Transverse colon (tissue), 4 donors: Measurements from ENCODE around the gene KREMEN2.

ENCODE experiments used
- CTCF ChIP-seq, 5 experiments: fragments of 200-600 bp in 3 of 5; fragments of 450-650 bp in 2 of 5; sonication (generic) in 3 of 5; IDR thresholded peaks; 1 replicate in 2 of 5; 2 replicates in 3 of 5; pipeline ENCODE4 v1.5.1; 2016 to 2017; ENCODE audit warnings: antibody characterized with exemption in 5 of 5, inconsistent platforms in 3 of 5, mild to moderate bottlenecking in 2 of 5, moderate library complexity in 1 of 5
- POLR2AphosphoS5 ChIP-seq, 3 donors: sonication (generic); formaldehyde crosslinking; IDR thresholded peaks; one replicate each; pipeline ENCODE4 v1.6.1; 2016; ENCODE audit warnings: antibody characterized with exemption in 3 of 3

DNA sequence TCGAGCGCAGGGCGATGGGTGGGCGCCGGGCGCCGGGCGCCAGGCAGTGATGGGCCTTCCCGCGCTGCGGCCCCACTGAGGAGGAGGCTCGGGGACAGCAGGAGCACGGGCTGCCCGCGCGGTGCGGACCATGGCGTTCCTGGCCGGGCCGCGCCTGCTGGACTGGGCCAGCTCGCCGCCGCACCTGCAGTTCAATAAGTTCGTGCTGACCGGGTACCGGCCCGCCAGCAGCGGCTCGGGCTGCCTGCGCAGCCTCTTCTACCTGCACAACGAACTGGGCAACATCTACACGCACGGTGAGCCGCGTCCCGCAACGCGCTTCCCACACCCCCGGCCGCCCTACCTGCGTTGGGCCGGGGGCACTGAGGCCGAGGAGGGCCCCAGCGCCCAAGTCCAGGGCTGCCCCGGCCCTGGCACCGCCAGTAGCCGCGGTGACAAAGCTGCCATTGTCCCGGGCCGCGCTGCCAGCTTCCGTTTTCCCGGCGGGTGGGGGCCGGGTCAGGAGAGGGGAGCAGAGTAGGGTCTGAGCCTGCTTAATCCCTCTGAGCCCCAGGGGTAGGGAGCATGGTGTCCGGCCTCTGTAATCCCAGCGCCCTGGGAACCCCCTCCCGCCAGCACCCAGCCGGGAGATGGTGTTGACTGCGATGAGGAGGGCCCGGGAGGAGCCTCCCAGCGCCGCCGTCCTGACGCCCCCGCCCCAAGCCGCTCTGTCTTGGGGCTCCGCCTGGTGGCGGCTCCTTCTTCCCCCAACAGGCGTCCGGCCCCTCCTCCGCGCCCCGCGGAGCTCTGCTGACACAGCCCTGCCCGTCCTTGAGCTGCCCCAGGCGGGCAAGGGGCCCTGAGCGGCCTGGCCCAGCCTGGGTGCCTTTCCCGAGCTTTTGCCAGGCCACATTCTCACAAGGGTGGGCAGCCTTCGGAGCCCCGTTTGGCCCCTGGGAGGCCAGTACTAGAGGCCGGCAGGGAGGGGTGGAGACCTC is 5.8 kb downstream of the KREMEN2 start:
- TF ChIP-seq CTCF (IDR thresholded peaks at IDR 0.05): peak; percentile 35 to 57 (median 38)
- TF ChIP-seq POLR2AphosphoS5 (IDR thresholded peaks at IDR 0.05): no peak
